Epithelial cell of proximal tubule (primary cell): ENCODE results near the gene PTGFRN. TPM values are rescaled to one million over a fixed set of nuclear protein-coding genes. Genes with fewer than 3 reads are reported as not detected.
A peak's percentile ranks its signal among the peaks of the same experiment; 100 is the strongest.

Experiments
- DNase-seq: peaks from one replicate; pipeline ENCODE4 v3.0.0-alpha.2; 2011; ENCODE audit warnings: low read depth
- H3K4me3 ChIP-seq: 2 replicates; pipeline ENCODE4 v1.5.1; 2011; ENCODE audit warnings: low read depth, mild to moderate bottlenecking, low read length
- total RNA-seq: library from RNA; depleted of rRNA; stranded (reverse); fragments of >200 nt; gene quantifications from 2 replicates; pipeline ENCODE4 v1.2.3, GENCODE V29; 2015
- TF ChIP-seq, protein P1 (sequence below): conservative IDR thresholded peaks from 2 replicates; pipeline ENCODE4 v1.5.1; 2012; ENCODE audit warnings: low read depth, mild to moderate bottlenecking, low read length

Gene PTGFRN
- total RNA-seq, 1 donor from 2014 or later, result 86.3 TPM

- no peak overlapping the region for H3K4me3 ChIP-seq
- DNase-seq, result no peak
- TF ChIP-seq, protein P1, sequence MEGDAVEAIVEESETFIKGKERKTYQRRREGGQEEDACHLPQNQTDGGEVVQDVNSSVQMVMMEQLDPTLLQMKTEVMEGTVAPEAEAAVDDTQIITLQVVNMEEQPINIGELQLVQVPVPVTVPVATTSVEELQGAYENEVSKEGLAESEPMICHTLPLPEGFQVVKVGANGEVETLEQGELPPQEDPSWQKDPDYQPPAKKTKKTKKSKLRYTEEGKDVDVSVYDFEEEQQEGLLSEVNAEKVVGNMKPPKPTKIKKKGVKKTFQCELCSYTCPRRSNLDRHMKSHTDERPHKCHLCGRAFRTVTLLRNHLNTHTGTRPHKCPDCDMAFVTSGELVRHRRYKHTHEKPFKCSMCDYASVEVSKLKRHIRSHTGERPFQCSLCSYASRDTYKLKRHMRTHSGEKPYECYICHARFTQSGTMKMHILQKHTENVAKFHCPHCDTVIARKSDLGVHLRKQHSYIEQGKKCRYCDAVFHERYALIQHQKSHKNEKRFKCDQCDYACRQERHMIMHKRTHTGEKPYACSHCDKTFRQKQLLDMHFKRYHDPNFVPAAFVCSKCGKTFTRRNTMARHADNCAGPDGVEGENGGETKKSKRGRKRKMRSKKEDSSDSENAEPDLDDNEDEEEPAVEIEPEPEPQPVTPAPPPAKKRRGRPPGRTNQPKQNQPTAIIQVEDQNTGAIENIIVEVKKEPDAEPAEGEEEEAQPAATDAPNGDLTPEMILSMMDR, result no peak
These were observed 123.2 kb downstream of the PTGFRN start for GRCh38 chr1:117032681-117033539.

DNA sequence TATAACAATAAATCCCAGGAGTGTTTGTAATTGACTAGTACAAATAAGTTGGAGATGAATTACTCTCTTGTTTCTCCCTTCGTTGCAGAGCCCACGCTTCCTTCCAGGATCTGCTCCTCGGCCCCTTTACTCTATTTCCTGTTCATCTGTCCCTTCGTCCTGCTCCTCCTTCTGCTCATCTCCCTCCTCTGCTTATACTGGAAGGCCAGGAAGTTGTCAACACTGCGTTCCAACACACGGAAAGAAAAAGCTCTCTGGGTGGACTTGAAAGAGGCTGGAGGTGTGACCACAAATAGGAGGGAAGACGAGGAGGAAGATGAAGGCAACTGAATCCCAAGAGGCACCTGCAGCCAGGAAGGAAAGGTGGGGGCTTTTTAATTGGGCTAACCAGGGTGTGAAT is 124.1 kb downstream of the PTGFRN start:
- TF ChIP-seq, protein P1, result no peak
- no peak overlapping the region for H3K4me3 ChIP-seq
- no peak for DNase-seq

DNA sequence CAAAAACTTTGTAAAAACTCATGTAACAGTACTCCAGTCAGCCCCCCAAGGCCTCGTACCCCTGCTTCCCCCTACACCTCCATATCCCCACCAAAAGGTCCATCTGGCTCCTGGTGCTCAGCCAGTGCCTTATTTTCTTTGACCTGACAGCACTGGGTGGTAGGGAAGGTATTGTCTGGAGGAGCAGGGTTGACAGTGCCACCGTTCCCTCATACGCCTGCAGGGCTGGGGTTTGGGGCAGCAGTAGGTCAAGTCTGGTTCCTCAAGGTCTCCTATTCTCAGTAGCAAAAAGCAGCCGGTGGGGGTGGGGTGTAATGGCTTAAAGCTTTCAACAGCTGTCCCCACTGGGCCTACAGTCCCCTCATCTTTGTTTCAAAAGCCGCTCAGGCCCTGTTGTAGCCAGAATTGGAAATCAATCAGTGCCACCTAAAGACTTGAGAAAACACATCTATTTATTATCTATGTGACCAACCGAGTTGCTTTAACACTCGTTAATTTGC is 125.1 kb downstream of the PTGFRN start:
- TF ChIP-seq, protein P1, result no peak
- no peak overlapping the region for H3K4me3 ChIP-seq
- no peak for DNase-seq

- H3K4me3 ChIP-seq, result no peak overlapping the region
- DNase-seq, result peak; percentile 42
- TF ChIP-seq, protein P1, result peak; percentile 27
These were observed 126.3 kb downstream of the PTGFRN start for GRCh38 chr1:117036018-117036461.

DNA sequence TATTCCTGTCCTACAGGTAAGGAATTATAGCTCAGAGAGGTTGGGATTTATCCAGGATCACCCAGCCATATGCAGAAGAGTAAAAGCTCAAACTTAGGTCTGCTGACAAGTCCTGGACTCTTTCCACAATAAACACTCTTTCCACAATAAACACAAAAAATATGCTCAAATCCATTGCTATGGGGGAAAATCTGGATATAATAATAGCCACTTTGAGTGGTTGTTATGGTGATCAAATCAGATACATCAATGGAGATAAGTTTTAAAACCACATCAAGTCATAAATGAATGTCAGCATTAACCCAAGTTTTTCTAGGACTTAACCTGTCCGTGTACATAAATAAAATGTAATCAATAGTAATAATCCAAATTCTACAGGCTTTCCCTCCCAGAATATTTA is 128.1 kb downstream of the PTGFRN start:
- H3K4me3 ChIP-seq, result no peak overlapping the region
- TF ChIP-seq, protein P1, result no peak
- DNase-seq, result no peak

DNA sequence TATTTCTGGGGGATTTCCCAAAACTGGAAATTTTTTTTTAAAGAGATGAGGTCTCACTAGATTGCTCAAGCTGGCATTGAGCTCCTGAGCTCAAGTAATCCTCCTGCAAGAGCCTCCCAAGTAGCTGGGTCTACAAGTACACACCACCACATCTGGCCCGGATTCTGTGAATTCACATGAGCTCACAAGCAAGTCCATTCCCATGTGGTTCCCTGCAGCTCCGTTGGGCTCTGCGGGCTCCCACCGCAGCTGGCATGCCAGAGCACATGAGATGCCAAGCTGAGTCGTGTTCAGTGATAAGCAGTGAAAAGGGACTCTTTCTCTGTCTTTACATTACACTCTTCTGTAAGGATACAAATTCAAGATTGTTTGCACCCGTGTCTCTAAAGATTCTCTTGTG is 128.5 kb downstream of the PTGFRN start:
- TF ChIP-seq, protein P1, result no peak
- no peak overlapping the region for H3K4me3 ChIP-seq
- DNase-seq, result no peak

Other genes with a start within 250 kb of the PTGFRN start
- gene IGSF3, start 242.2 kb upstream of the PTGFRN start, total RNA-seq, result 19.6 and 21.4 TPM in 2 replicates
- not detected in 2 replicates for gene CD2, start 155.5 kb upstream of the PTGFRN start, total RNA-seq
- 0.14 and 0.29 TPM in 2 replicates for gene CD101, start 91.8 kb downstream of the PTGFRN start, total RNA-seq
- 31.8 and 53.0 TPM in 2 replicates for gene TTF2, start 150.4 kb downstream of the PTGFRN start, total RNA-seq
- 5.1 and 8.2 TPM in 2 replicates for gene TRIM45, start 211.8 kb downstream of the PTGFRN start, total RNA-seq